ENCODE data around the gene SPINK1.

The SPINK1 gene

GRCh38 chr5:147786142-147786541, 45.3 kb downstream of the SPINK1 start:
- no peak overlapping the region for H3K4me3 ChIP-seq (ENCODE audit: severe bottlenecking)
- no peak for DNase-seq (ENCODE audit: low spot score)

GRCh38 chr5:147784146-147784987, 47.1 kb downstream of the SPINK1 start:
- no peak for DNase-seq (ENCODE audit: low spot score)
- Histone ChIP-seq H3K36me3 (ENCODE audit: low read depth) (no peaks in the 10 kb centered on the region), H3K4me3 (ENCODE audit: severe bottlenecking) (no peak overlapping the region), H3K27me3 (ENCODE audit: insufficient read depth, poor library complexity, severe bottlenecking) (peaks cover 40% of the 10 kb centered on the region), H3K4me1 (ENCODE audit: insufficient read depth, poor library complexity, severe bottlenecking) (no peaks in the 10 kb centered on the region), H3K27ac (ENCODE audit: poor library complexity, severe bottlenecking) (no peak overlapping the region), H3K9me3 (ENCODE audit: severe bottlenecking) (no peaks in the 10 kb centered on the region)
- no peak for TF ChIP-seq CTCF (IDR thresholded peaks at IDR 0.05; ENCODE audit: poor library complexity, severe bottlenecking)
- ATAC-seq (ENCODE audit: low read depth), result no peak

More at GRCh38 chr5:147786142-147786541, 45.3 kb downstream of the SPINK1 start:
- peaks cover 25% of the 10 kb centered on the region for H3K27me3 ChIP-seq (ENCODE audit: insufficient read depth, poor library complexity, severe bottlenecking)
- no peaks in the 10 kb centered on the region for H3K4me1 ChIP-seq (ENCODE audit: insufficient read depth, poor library complexity, severe bottlenecking)
- no peaks in the 10 kb centered on the region for H3K9me3 ChIP-seq (ENCODE audit: severe bottlenecking)
- no peaks in the 10 kb centered on the region for H3K36me3 ChIP-seq (ENCODE audit: low read depth)
- no peak for TF ChIP-seq CTCF (IDR thresholded peaks at IDR 0.05; ENCODE audit: poor library complexity, severe bottlenecking)
- no peak for ATAC-seq (ENCODE audit: low read depth)
- no peak overlapping the region for H3K27ac ChIP-seq (ENCODE audit: poor library complexity, severe bottlenecking)

DNA sequence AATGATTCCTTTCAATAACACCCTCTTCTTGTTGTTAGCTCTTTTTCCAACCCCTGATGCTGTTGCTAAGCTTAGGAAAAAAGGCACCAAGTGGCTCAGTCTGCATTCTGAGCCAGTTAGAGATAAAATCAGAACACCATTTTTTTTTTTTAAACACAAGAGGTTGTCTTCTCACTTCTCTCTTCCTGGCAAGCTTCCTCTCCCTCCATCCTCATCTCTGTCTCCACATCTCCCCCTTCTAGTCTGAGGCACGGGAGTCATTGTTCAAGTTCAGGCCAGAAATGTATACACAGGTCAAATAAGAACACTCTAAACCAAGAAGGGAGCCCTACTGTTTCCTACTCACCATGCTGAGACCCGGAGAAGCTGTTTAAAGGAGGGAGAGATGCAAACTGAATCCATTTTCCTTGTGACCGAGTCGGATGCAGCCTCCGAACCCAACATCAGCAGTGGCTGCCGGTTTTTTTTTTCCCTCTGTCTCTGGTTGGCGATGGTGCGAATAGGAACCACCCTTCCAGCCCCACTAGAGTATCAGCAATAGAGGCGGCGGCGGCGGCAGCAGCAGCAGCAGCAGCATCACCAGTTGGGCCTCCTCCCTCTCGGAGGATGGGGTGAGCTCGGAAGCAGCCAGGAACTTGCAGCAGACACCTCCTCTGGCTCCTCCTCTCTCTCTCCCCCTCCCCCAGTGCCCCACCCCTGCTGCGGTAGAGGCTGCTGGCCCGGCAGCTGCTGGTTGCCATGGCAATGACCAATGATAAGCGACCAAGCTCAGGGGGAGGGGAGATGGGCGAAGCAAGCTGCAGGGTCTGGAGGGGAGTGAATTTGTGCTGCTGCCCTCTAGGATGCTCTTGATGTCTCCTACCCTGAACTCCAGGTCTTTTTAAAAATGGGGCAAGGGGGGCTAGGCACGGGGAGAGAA, 49.1 kb downstream of the SPINK1 start, which contains the start of gene JAKMIP2:
TSS of gene JAKMIP2 (minus strand) at position 619 of the 919 bp plus-strand sequence. CDS start 110,922 bp downstream, outside the sequence.
- no peak within 1 kb of the TSS for H3K4me3 ChIP-seq (ENCODE audit: severe bottlenecking)
- no peak for DNase-seq (ENCODE audit: low spot score)
- no peaks in the 10 kb centered on the region for H3K9me3 ChIP-seq (ENCODE audit: severe bottlenecking)
- peaks cover 57% of the 10 kb centered on the region for H3K27me3 ChIP-seq (ENCODE audit: insufficient read depth, poor library complexity, severe bottlenecking)
- H3K27ac ChIP-seq (ENCODE audit: poor library complexity, severe bottlenecking), result no peak within 1 kb of the TSS
- TF ChIP-seq CTCF (IDR thresholded peaks at IDR 0.05; ENCODE audit: poor library complexity, severe bottlenecking), result no peak
- ATAC-seq (ENCODE audit: low read depth), result peak; percentile 67; the same call in 2 of the 3 replicates
- no peaks in the 10 kb centered on the region for H3K4me1 ChIP-seq (ENCODE audit: insufficient read depth, poor library complexity, severe bottlenecking)
- H3K36me3 ChIP-seq (ENCODE audit: low read depth), result no peaks in the 10 kb centered on the region

- H3K27ac ChIP-seq (ENCODE audit: poor library complexity, severe bottlenecking), result no peak overlapping the region
- no peaks in the 10 kb centered on the region for H3K36me3 ChIP-seq (ENCODE audit: low read depth)
- no peaks in the 10 kb centered on the region for H3K9me3 ChIP-seq (ENCODE audit: severe bottlenecking)
- no peak for TF ChIP-seq CTCF (IDR thresholded peaks at IDR 0.05; ENCODE audit: poor library complexity, severe bottlenecking)
- DNase-seq (ENCODE audit: low spot score) (no peak), ATAC-seq (ENCODE audit: low read depth) (no peak)
- H3K4me3 ChIP-seq (ENCODE audit: severe bottlenecking), result no peak overlapping the region
- H3K27me3 ChIP-seq (ENCODE audit: insufficient read depth, poor library complexity, severe bottlenecking), result peaks cover 57% of the 10 kb centered on the region
- no peaks in the 10 kb centered on the region for H3K4me1 ChIP-seq (ENCODE audit: insufficient read depth, poor library complexity, severe bottlenecking)
Measured at GRCh38 chr5:147780924-147781573, 50.4 kb downstream of the SPINK1 start.
